H9 (cell line): ENCODE results near the gene CHMP4B. TPM values are rescaled to one million over a fixed set of nuclear protein-coding genes. Genes with fewer than 3 reads are reported as not detected.

Experiments used
- DNase-seq: peaks from one replicate; pipeline ENCODE4 v3.0.0-alpha.2; 2017
- H2AFZ ChIP-seq: one replicate; pipeline ENCODE4 v1.6.1; 2013; ENCODE audit warnings: mild to moderate bottlenecking, low read length, control low read depth, moderate library complexity
- H2AK5ac ChIP-seq: 2 replicates; pipeline ENCODE4 v1.6.1; 2013; ENCODE audit warnings: low read length, control low read depth, mixed read lengths; ENCODE audit not compliant: insufficient read length
- H2BK120ac ChIP-seq: one replicate; pipeline ENCODE4 v1.6.1; 2013; ENCODE audit warnings: low read depth, mild to moderate bottlenecking, low read length, control low read depth, inconsistent platforms; ENCODE audit not compliant: poor library complexity, severe bottlenecking
- H2BK12ac ChIP-seq: 2 replicates; pipeline ENCODE4 v1.6.1; 2013; ENCODE audit warnings: low read length, control low read depth, mixed read lengths, low read depth; ENCODE audit not compliant: insufficient read length
- H2BK15ac ChIP-seq: 2 replicates; pipeline ENCODE4 v1.6.1; 2013; ENCODE audit warnings: low read depth, low read length, control low read depth
- H2BK20ac ChIP-seq: one replicate; pipeline ENCODE4 v1.6.1; 2013; ENCODE audit warnings: low read depth, mild to moderate bottlenecking, low read length, control low read depth, inconsistent platforms; ENCODE audit not compliant: poor library complexity, severe bottlenecking
- H2BK5ac ChIP-seq: 2 replicates; pipeline ENCODE4 v1.6.1; 2013; ENCODE audit warnings: low read length, control low read depth, mixed read lengths; ENCODE audit not compliant: insufficient read length
- H3K14ac ChIP-seq: 2 replicates; pipeline ENCODE4 v1.6.1; 2013; ENCODE audit warnings: low read length, control low read depth; ENCODE audit not compliant: insufficient read depth
- H3K18ac ChIP-seq: 2 replicates; pipeline ENCODE4 v1.6.1; 2013; ENCODE audit warnings: low read depth, mild to moderate bottlenecking, mixed read lengths, low read length, control low read depth; ENCODE audit not compliant: insufficient read length
- H3K23ac ChIP-seq: 2 replicates; pipeline ENCODE4 v1.6.1; 2013; ENCODE audit warnings: low read length, control low read depth, mixed read lengths, low read depth; ENCODE audit not compliant: insufficient read length
- H3K23me2 ChIP-seq: 2 replicates; pipeline ENCODE4 v1.6.1; 2013; ENCODE audit warnings: low read depth, mild to moderate bottlenecking, mixed read lengths, low read length, control low read depth; ENCODE audit not compliant: insufficient read length, poor library complexity, severe bottlenecking
- H3K27ac ChIP-seq: 2 replicates; pipeline ENCODE4 v1.5.1; 2013; ENCODE audit warnings: low read length, control low read depth, mixed read lengths, low read depth; ENCODE audit not compliant: insufficient read length
- H3K27me3 ChIP-seq: 2 replicates; pipeline ENCODE4 v1.6.1; 2013; ENCODE audit warnings: low read length, control low read depth, inconsistent platforms; ENCODE audit not compliant: insufficient read depth
- H3K4ac ChIP-seq: 2 replicates; pipeline ENCODE4 v1.6.1; 2013; ENCODE audit warnings: low read depth, mild to moderate bottlenecking, control low read depth, inconsistent platforms, low read length, moderate library complexity
- H3K4me1 ChIP-seq: 2 replicates; pipeline ENCODE4 v1.6.1; 2013; ENCODE audit warnings: low read length, control low read depth, inconsistent platforms; ENCODE audit not compliant: insufficient read depth
- H3K4me2 ChIP-seq: 2 replicates; pipeline ENCODE4 v1.6.1; 2013; ENCODE audit warnings: low read length, control low read depth, mixed read lengths; ENCODE audit not compliant: insufficient read length, insufficient read depth
- H3K56ac ChIP-seq: 2 replicates; pipeline ENCODE4 v1.6.1; 2013; ENCODE audit warnings: low read depth, mild to moderate bottlenecking, mixed read lengths, low read length, control low read depth; ENCODE audit not compliant: insufficient read length
- H3K79me1 ChIP-seq: 2 replicates; pipeline ENCODE4 v1.6.1; 2013; ENCODE audit warnings: low read depth, mild to moderate bottlenecking, moderate library complexity, low read length, control low read depth, inconsistent platforms; ENCODE audit not compliant: insufficient read depth, poor library complexity, severe bottlenecking
- H3K79me2 ChIP-seq: 2 replicates; pipeline ENCODE4 v1.6.1; 2013; ENCODE audit warnings: low read length, control low read depth, inconsistent platforms; ENCODE audit not compliant: insufficient read depth
- H3K9ac ChIP-seq: 2 replicates; pipeline ENCODE4 v1.6.1; 2013; ENCODE audit warnings: low read length, control low read depth, mixed read lengths; ENCODE audit not compliant: insufficient read length; ENCODE audit errors: extremely low read depth
- H3K9me3 ChIP-seq: one replicate; pipeline ENCODE4 v1.6.1; 2013; ENCODE audit warnings: low read depth, low read length, inconsistent platforms; ENCODE audit not compliant: control insufficient read depth
- H3T11ph ChIP-seq: one replicate; pipeline ENCODE4 v1.6.1; 2013; ENCODE audit warnings: mild to moderate bottlenecking, low read length, control low read depth, inconsistent platforms
- H4K20me1 ChIP-seq: one replicate; pipeline ENCODE4 v1.6.1; 2013; ENCODE audit not compliant: control insufficient read depth, insufficient read length, insufficient read depth
- H4K5ac ChIP-seq: 2 replicates; pipeline ENCODE4 v1.6.1; 2013; ENCODE audit warnings: low read depth, mild to moderate bottlenecking, mixed read lengths, low read length, control low read depth; ENCODE audit not compliant: insufficient read length
- H4K8ac ChIP-seq: replicated peaks from 2 replicates; pipeline ENCODE4 v1.6.1; 2013; ENCODE audit warnings: low read length, control low read depth, mixed read lengths, low read depth; ENCODE audit not compliant: insufficient read length
- H4K91ac ChIP-seq: 2 replicates; pipeline ENCODE4 v1.6.1; 2013; ENCODE audit warnings: low read depth, mild to moderate bottlenecking, moderate library complexity, mixed read lengths, low read length, control low read depth; ENCODE audit not compliant: insufficient read length
- H3K27ac Mint-ChIP-seq, 3 experiments: 2 replicates in 2 of 3; 3 replicates in 1 of 3; pipeline ENCODE4 v1.8.0; 2020 to 2021; ENCODE audit warnings: mixed read lengths in 3 of 3, mild to moderate bottlenecking in 1 of 3, moderate library complexity in 1 of 3
- H3K27me3 Mint-ChIP-seq: 2 replicates; pipeline ENCODE4 v1.8.0; 2021; ENCODE audit warnings: low read depth, mild to moderate bottlenecking, moderate library complexity, mixed read lengths
- H3K36me3 Mint-ChIP-seq, 3 experiments: 2 replicates in 2 of 3; 3 replicates in 1 of 3; pipeline ENCODE4 v1.8.0; 2020 to 2021; ENCODE audit warnings: low read depth in 3 of 3, mixed read lengths in 3 of 3; ENCODE audit not compliant: insufficient read depth in 1 of 3
- H3K4me1 Mint-ChIP-seq, 2 experiments: 2 replicates each; pipeline ENCODE4 v1.8.0; 2020; ENCODE audit warnings: mixed read lengths in 2 of 2
- H3K4me3 Mint-ChIP-seq, 2 experiments: 2 replicates in 1 of 2; 3 replicates in 1 of 2; pipeline ENCODE4 v1.8.0; 2020 to 2021; ENCODE audit warnings: mild to moderate bottlenecking in 2 of 2, mixed read lengths in 2 of 2, moderate library complexity in 1 of 2
- H3K9me3 Mint-ChIP-seq, 2 experiments: 2 replicates in 1 of 2; 3 replicates in 1 of 2; pipeline ENCODE4 v1.8.0; 2020; ENCODE audit warnings: mild to moderate bottlenecking in 2 of 2, mixed read lengths in 2 of 2, moderate library complexity in 1 of 2
- CTCF ChIP-seq: fragments of 200-600 bp; sonication (generic); conservative IDR thresholded peaks from 3 replicates; pipeline ENCODE4 v1.8.0; 2021; ENCODE audit warnings: antibody characterized with exemption, mild to moderate bottlenecking
- WGBS: extraction: QIAGEN DNeasy Blood & Tissue Kit; methylation state at CpG from one replicate; pipeline ENCODE4 v1.1.7; 2013; ENCODE audit warnings: missing lambda C conversion rate, low lambda C conversion rate, mixed read lengths; ENCODE audit not compliant: insufficient read length; ENCODE audit errors: extremely low coverage; 5-methylcytosine and 5-hydroxymethylcytosine counted together
- total RNA-seq: library from RNA; stranded (reverse); gene quantifications from 2 replicates; pipeline ENCODE4 v1.2.1, GENCODE V29; 2021

The CHMP4B gene
- total RNA-seq, 1 experiment from 2014 or later = 94.9 TPM

- no peaks in the 10 kb centered on the region for H4K20me1 ChIP-seq
These were observed 13.7 kb downstream of the CHMP4B start for GRCh38 chr20:33824852-33825251.

More at GRCh38 chr20:33824852-33825251, 13.7 kb downstream of the CHMP4B start:
- H3K27ac ChIP-seq = no peak overlapping the region
- peaks cover 4% of the 10 kb centered on the region; the same call in 1 of the 2 replicates for H3K4me1 ChIP-seq
- no peak overlapping the region for H2BK120ac ChIP-seq
- H4K91ac ChIP-seq = no peak overlapping the region
- WGBS = no CpG with 5 or more reads among the region's 1 CpG
- Mint-ChIP-seq H3K27me3 (no peaks in the 10 kb centered on the region), H3K4me3 (no peak overlapping the region), H3K27ac (no peak overlapping the region), H3K9me3 (no peaks in the 10 kb centered on the region), H3K4me1 (peaks cover 40 to 48% of the 10 kb centered on the region in 2 experiments), H3K36me3 (no peaks in the 10 kb centered on the region; a peak in 1 of 7 replicates)
- H2BK12ac ChIP-seq = no peak overlapping the region
- H3K27me3 ChIP-seq = no peaks in the 10 kb centered on the region
- H3K79me2 ChIP-seq = peaks cover 4% of the 10 kb centered on the region; the same call in 1 of the 2 replicates
- no peak overlapping the region for H3K18ac ChIP-seq
- H3K56ac ChIP-seq = no peak overlapping the region
- H3K4ac ChIP-seq = no peak overlapping the region
- H3K23me2 ChIP-seq = no peaks in the 10 kb centered on the region
- H2BK5ac ChIP-seq = no peak overlapping the region
- no peak overlapping the region for H3K23ac ChIP-seq
- DNase-seq = no peak
- no peaks in the 10 kb centered on the region for H3K79me1 ChIP-seq
- no peak overlapping the region for H2BK20ac ChIP-seq
- no peak overlapping the region for H2BK15ac ChIP-seq
- no peak overlapping the region for H3K4me2 ChIP-seq
- no peak for TF ChIP-seq CTCF
- no peak overlapping the region for H2AFZ ChIP-seq
- H3K14ac ChIP-seq = no peak overlapping the region
- H3T11ph ChIP-seq = no peak overlapping the region
- H2AK5ac ChIP-seq = no peak overlapping the region
- H3K9ac ChIP-seq = no peak overlapping the region
- H4K5ac ChIP-seq = no peak overlapping the region
- no peak overlapping the region for H4K8ac ChIP-seq
- no peaks in the 10 kb centered on the region for H3K9me3 ChIP-seq
